ENCODE results near the gene POLD1. TPM values are rescaled to one million over a fixed set of nuclear protein-coding genes. Genes with fewer than 3 reads are reported as not detected.
A peak's percentile ranks its signal among the peaks of the same experiment; 100 is the strongest.

POLD1 gene
- total and polyA plus RNA-seq, 2 of the 13 experiments (the other 11 are each of a cell fraction or from before 2014, with no cell fraction given), result 17.4 to 54.0 TPM

DNA sequence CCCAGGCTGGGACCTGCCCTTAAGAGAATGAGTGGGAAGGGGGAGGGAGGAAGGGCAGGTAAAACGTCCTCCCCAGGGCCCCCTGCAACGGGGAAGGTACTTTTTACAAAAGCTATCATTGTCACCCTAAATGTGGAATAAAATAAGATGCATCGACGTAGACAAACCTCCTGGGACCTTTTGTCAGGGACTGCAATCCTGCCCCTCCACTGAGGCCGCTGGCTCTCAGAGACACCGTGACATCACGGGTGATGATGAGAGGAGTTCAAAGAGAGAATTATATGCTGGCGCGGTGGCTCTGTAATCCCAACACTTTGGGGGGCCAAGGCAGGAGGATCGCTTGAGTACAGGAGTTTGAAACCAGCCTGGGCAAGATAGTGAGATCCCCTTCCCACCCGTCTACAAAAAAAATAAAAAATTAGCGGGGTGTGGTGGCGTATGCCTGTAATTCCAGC is 46.8 kb downstream of the POLD1 start:
- ChIA-PET POLR2A (no interaction called here), CTCF (ENCODE audit: low intra/inter-chr PET ratio, low total read pairs) (no interaction called here)
- FAIRE-seq, result no peak
- H3K9ac ChIP-seq (ENCODE audit: insufficient read depth, low read depth, low read length), result peak overlapping the region; percentile 57
- H2AFZ ChIP-seq (ENCODE audit: low read length), result peak overlapping the region; percentile 75
- no peaks in the 10 kb centered on the region for H3K79me2 ChIP-seq (ENCODE audit: insufficient read depth, low read length)
- in situ Hi-C loops (cut with HindIII; ENCODE audit: extremely low pct_ligation_motif_present, low pct_unique_long_range_greater_than_20kb), result no loop called here
- H3K36me3 ChIP-seq (replicated peaks in 1 of 2; ENCODE audit: control insufficient read depth in 1 of 2, insufficient read depth in 2 of 2, low read length in 2 of 2), result no peaks in the 10 kb centered on the region
- peaks cover 10% of the 10 kb centered on the region for H3K4me1 ChIP-seq (ENCODE audit: insufficient read depth, low read length)
- H3K4me3 ChIP-seq (replicated peaks in 1 of 3; ENCODE audit: insufficient read depth in 1 of 3, low read depth in 2 of 3, low read length in 3 of 3), result peak overlapping the region; percentile 41 to 70 (median 56); a peak in 5 of 6 replicates
- intact Hi-C loops (cut with micrococcal nuclease; ENCODE audit: unreplicated experiment), result no loop called here
- H3K4me2 ChIP-seq (ENCODE audit: low read depth, low read length), result peak overlapping the region; percentile 94
- TF ChIP-seq ZNF121 (CRISPR knock-in tag; IDR thresholded peaks at IDR 0.05) (peak; percentile 57; the same call in 1 of the 2 replicates), ZNF225 (CRISPR knock-in tag; IDR thresholded peaks at IDR 0.05) (0 out of 2 replicates have a peak, but pooled peaks have one; percentile 13), ZNF496 (CRISPR knock-in tag; IDR thresholded peaks at IDR 0.05; ENCODE audit: insufficient replicate concordance) (no peak), MAZ (IDR thresholded peaks at IDR 0.05; ENCODE audit: borderline replicate concordance, low read depth, low read length) (no peak), MAZ (CRISPR knock-in tag; IDR thresholded peaks at IDR 0.05; ENCODE audit: low read depth) (no peak), ZNF318 (CRISPR knock-in tag; IDR thresholded peaks at IDR 0.05) (no peak), CREB1 (IDR thresholded peaks at IDR 0.05) (peak; percentile 22; the same call in 1 of the 2 replicates), CREB1 (CRISPR knock-in tag; IDR thresholded peaks at IDR 0.05) (no peak), ZNF501 (CRISPR knock-in tag; IDR thresholded peaks at IDR 0.05) (no peak), ATF2 (CRISPR knock-in tag; IDR thresholded peaks at IDR 0.05) (no peak)
- H4K20me1 ChIP-seq (ENCODE audit: insufficient read depth, low read length), result no peaks in the 10 kb centered on the region
- no TSS peak for BruUV-seq (replicated peaks)
- no peak for ATAC-seq
- 27% methylated on average over 13 of the region's 13 CpGs for WGBS (ENCODE audit: low lambda C conversion rate)
- no peak for DNase-seq (ENCODE audit: low spot score)
- H3K27ac ChIP-seq (ENCODE audit: extremely low read length, insufficient read depth, low read length), result no peak overlapping the region
- H3K27me3 ChIP-seq (ENCODE audit: control insufficient read depth in 1 of 2, insufficient read depth in 2 of 2, low read length in 2 of 2), result peaks cover 8 to 23% of the 10 kb centered on the region in 2 experiments; a peak in 4 of 5 replicates
- H3K9me3 ChIP-seq (ENCODE audit: low read length), result no peaks in the 10 kb centered on the region

All from HepG2 (cell line).